ENCODE measurements around the gene ZNF516.

ZNF516 gene

GRCh38 chr18:76492669-76493212 is 2.3 kb downstream of the ZNF516 start:
- H3K4me3 ChIP-seq (ENCODE audit: low read depth, low read length), result peak overlapping the region; percentile 83
- DNase-seq (ENCODE audit: low read depth), result peak; percentile 97

DNA sequence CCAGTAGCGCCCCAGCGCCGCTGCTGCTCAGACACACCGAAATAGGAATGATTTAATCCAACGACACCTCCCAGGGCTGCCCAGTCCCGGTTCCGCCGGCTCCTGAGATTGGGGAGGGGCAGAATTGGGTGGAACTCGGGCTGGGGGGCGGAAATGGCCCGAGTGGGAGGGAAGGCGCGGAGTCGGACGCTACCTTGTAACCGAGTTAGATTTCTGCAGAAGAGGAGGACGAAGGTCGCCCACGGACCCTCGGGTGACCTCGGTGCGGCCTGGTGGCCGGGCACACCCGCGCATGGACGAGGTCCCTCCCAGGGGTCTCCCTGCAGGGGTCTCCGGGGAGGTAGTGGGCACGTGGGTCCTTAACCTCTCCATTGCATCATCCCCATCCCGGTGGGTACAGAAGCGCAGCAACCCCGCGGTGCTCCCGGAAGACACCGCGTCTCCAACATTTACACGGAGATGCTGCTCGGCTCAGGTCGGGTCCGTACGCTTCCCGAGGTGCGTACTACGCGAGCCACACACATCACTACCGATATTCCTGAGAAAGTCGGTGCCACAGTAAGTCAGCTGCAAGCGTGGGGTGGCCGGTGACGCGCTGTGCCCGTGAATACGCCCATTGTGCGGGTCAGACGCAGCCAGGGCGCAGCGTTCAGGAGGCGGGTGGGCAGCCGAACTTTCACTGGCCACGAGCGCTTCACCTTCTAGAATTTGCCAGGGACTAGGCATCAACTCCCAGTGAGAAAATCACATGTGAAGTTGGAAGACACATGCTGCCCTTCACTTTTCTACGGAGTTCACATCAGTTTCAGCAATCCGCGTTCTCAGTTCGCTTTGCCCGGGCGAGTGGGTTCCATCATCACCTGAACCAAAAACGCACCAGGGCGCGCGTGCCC is 3.0 kb downstream of the ZNF516 start:
- H3K4me3 ChIP-seq (ENCODE audit: low read depth, low read length), result peak overlapping the region; percentile 83
- no peak for DNase-seq (ENCODE audit: low read depth)

- no peak for DNase-seq (ENCODE audit: low read depth)
- H3K4me3 ChIP-seq (ENCODE audit: low read depth, low read length), result peak overlapping the region; percentile 83
These were observed 3.6 kb downstream of the ZNF516 start for GRCh38 chr18:76491473-76491775.

- no peak for DNase-seq (ENCODE audit: low read depth)
- peak overlapping the region; percentile 64 for H3K4me3 ChIP-seq (ENCODE audit: low read depth, low read length)
These were observed 4.2 kb downstream of the ZNF516 start for GRCh38 chr18:76490670-76491472.

DNA sequence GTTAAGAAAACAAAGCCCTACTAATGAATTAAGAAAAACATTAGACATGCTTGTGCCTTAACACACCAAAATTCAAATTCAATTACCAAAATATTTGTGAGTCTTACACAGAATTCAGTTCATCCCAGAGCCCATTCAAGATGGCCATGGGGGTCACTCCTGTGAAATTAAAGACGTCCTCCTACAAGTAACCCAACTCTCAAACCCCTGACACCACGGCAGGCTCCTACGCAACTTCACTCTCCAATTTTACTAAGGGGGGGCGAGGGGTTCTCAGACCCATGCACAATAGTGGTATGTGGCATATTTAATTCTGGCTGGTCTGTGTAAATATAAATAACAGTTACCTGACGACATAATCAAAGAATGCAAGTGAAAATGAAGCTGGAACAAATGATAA is 5.0 kb downstream of the ZNF516 start:
- DNase-seq (ENCODE audit: low read depth), result no peak

DNA sequence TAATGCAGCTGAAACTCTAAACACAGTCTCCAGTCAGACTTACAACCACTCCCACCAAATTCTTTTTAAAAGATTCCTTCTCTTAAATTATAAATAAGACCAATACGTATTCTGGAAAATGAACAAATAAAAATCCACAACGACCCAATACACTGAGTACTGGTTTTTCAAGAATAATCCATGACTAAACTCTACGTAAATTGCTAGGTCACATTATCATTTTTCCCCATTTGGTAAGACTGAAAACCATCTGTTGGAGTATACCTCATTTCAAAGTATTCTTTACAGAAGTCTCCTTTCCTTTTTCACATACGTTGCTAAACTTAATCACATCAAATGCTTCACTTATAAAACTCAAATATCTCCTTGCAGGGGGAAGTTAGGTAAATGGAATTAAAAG is 6.0 kb downstream of the ZNF516 start:
- peak overlapping the region; percentile 13 for H3K4me3 ChIP-seq (ENCODE audit: low read depth, low read length)
- no peak for DNase-seq (ENCODE audit: low read depth)

More for the DNA sequence above, 5.0 kb downstream of the ZNF516 start:
- H3K4me3 ChIP-seq (ENCODE audit: low read depth, low read length), result peak overlapping the region; percentile 64

DNA sequence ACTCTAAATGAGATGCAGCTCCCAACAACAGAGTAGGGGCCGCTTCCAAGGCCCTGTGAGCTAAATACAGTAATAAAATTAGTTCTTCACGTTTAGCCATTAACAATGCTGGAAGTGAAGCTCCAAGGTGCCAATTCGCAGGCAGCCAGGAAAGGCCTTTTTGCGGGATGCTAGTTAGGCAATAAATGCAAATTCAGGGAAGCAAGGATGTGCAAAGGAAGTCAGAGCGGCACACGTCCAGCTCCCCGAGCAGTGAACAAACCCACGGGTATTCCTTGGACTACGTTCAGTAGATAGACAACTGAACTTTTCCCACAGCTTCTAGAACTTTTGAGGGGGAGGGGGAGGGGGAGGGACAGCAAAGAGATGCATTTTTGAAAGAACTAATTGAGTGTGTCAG is 6.9 kb downstream of the ZNF516 start:
- no peak for DNase-seq (ENCODE audit: low read depth)
- H3K4me3 ChIP-seq (ENCODE audit: low read depth, low read length), result peak overlapping the region; percentile 5

DNA sequence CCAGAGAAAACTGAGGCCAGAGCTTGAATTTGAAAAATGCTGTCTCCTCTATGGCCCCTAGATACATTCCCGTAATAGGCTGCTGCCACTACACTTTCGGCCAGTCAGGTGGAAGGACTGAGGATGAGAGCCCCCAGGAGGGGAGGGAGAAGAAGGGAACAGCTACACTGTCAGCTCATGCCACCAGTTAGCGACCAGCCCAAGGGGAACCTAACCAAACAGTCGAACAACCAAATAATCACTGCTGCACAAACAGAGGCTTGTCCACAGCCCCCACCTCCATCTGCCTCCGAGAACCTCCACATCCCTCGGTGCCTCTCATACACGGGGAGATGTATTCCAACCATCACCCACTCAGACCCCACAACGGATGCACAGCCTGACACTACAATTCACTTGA is 7.3 kb downstream of the ZNF516 start:
- no peak for DNase-seq (ENCODE audit: low read depth)
- peak overlapping the region; percentile 5 for H3K4me3 ChIP-seq (ENCODE audit: low read depth, low read length)

- no peak for DNase-seq (ENCODE audit: low read depth)
- H3K4me3 ChIP-seq (ENCODE audit: low read depth, low read length), result no peak overlapping the region
These were observed 8.0 kb downstream of the ZNF516 start for GRCh38 chr18:76487070-76487469.

GRCh38 chr18:76486574-76486973 is 8.5 kb downstream of the ZNF516 start:
- no peak for DNase-seq (ENCODE audit: low read depth)
- H3K4me3 ChIP-seq (ENCODE audit: low read depth, low read length), result no peak overlapping the region

- H3K4me3 ChIP-seq (ENCODE audit: low read depth, low read length), result no peak overlapping the region
These were observed 9.0 kb downstream of the ZNF516 start for GRCh38 chr18:76486038-76486437.

GRCh38 chr18:76484749-76485387 is 10.2 kb downstream of the ZNF516 start:
- no peak for DNase-seq (ENCODE audit: low read depth)
- no peak overlapping the region for H3K4me3 ChIP-seq (ENCODE audit: low read depth, low read length)

More at GRCh38 chr18:76486038-76486437, 9.0 kb downstream of the ZNF516 start:
- DNase-seq (ENCODE audit: low read depth), result no peak

DNA sequence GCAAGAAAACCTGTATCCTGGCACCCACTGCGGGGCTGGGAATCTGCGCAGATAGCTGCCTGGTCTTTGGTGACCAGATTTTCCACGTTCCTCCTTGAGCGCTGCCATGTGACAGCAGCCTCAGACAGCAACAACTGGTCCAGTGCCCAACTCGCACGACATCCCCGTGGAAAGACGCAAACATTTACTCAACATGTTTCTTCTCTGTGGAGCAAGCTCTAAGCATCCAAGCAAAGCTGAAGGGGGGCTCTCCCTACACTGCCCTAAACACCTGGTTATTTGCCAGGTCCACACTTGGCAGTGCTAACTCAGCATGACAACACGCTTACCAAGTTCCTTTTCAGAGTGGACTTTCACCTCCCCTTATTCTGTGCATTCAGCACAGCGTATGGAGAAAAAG is 11.3 kb downstream of the ZNF516 start:
- no peak overlapping the region for H3K4me3 ChIP-seq (ENCODE audit: low read depth, low read length)
- no peak for DNase-seq (ENCODE audit: low read depth)

DNA sequence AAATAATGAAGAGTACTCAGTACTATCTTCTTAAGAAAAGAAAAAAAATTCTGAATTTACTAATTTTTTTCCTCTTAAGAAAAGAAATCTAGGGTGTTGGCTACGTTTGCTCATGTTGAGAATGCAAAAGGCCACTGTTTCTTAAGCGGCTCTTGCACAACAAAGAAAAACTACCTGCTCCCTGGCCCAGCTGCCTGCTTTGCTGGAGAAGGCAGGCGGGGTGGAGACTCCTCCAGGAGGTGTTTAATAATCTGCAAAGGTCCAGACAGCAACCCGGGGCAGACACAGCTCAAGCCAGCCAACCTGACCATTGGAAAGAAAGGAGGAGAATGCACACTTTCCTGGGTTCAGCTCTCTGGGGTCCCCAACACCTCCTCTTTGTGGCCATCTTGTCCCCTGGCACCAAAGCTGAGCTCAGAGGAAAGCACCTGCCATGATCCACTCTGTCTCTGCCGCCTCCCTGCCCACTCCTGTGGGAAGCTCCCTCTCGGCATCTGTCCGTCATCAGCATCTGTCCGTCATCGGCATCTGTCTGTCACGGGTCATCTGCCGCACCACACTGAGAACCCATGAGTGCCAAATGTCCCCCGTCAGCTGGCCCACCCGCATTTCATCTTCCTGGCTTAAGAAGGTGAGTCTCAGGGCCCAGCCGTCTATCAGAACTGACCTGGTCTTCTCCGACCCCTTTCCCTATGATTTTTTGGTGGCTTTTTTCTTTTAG is 11.9 kb downstream of the ZNF516 start:
- no peak for DNase-seq (ENCODE audit: low read depth)
- no peak overlapping the region for H3K4me3 ChIP-seq (ENCODE audit: low read depth, low read length)

DNA sequence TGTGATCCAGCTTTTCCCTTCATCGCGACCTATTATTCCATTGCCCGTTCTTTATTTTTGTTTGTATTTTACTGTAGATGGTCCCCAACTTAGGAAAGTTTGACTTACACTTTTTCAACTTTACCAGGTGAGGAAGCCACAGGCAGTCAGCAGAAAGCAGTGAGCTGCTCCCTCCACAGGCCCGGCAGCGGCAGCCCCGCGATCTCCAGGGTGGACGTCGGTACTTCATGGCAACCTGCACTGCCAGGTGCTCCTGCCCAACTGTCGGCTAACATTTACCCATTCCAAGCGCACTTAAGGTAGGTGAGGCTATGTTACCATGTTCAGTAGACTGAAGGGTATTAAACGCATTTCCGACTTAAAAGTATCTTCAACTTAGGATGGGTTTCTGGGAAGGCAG is 12.8 kb downstream of the ZNF516 start:
- H3K4me3 ChIP-seq (ENCODE audit: low read depth, low read length), result no peak overlapping the region
- no peak for DNase-seq (ENCODE audit: low read depth)

DNA sequence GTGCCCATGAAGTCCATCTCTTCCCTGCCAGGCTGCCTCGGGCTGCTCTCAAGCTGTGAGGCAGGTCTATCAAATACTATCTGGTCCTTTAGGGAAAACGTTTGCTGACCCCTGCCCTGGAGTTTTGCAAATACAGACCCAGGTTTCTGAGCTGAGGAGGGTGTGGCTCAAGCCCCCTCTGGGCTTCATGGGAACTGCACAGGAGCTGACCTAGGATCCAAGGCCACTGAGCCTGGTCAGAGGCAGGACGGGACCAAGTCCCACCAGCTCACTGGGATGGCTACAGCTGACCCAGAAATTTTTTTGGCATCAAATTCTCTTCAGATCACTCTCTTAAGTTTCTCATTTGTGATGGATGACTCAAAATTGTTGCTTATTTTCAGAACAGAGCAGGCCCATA is 14.1 kb downstream of the ZNF516 start:
- no peak overlapping the region for H3K4me3 ChIP-seq (ENCODE audit: low read depth, low read length)
- no peak for DNase-seq (ENCODE audit: low read depth)

GRCh38 chr18:76479351-76480238 is 15.4 kb downstream of the ZNF516 start:
- DNase-seq (ENCODE audit: low read depth), result no peak
- H3K4me3 ChIP-seq (ENCODE audit: low read depth, low read length), result no peak overlapping the region

All from skeletal muscle cell (primary cell).